Prostate gland (tissue), 2 donors: ENCODE measurements around the gene TIMMDC1.

Source experiments
- CTCF ChIP-seq, 4 experiments: fragments of 200-600 bp in 2 of 4; fragments of 450-650 bp in 2 of 4; sonication (generic) in 2 of 4; IDR thresholded peaks; 1 replicate in 3 of 4; 2 replicates in 1 of 4; pipeline ENCODE4 v1.5.1; 2016 to 2019; ENCODE audit warnings: antibody characterized with exemption in 4 of 4, mild to moderate bottlenecking in 2 of 4, moderate library complexity in 2 of 4
- POLR2A ChIP-seq: fragments of 450-650 bp; IDR thresholded peaks from one replicate; pipeline ENCODE4 v1.6.1; 2016; ENCODE audit warnings: antibody characterized with exemption, mild to moderate bottlenecking
- POLR2AphosphoS5 ChIP-seq: sonication (generic); formaldehyde crosslinking; IDR thresholded peaks from one replicate; pipeline ENCODE4 v1.6.1; 2017; ENCODE audit warnings: antibody characterized with exemption

GRCh38 chr3:119518026-119518425 lies 19.7 kb downstream of the TIMMDC1 start:
- no peak for TF ChIP-seq POLR2AphosphoS5
- no peak for TF ChIP-seq CTCF (IDR thresholded peaks at IDR 0.05)
- TF ChIP-seq POLR2A = no peak
